22Rv1 (cell line): ENCODE data around the gene KLRC2.

Experiments used
- H3K27ac ChIP-seq: fragments of 450-650 bp; 2 replicates; pipeline ENCODE4 v1.5.1; 2017
- CTCF ChIP-seq: fragments of 450-650 bp; IDR thresholded peaks from 2 replicates; pipeline ENCODE4 v1.5.1; 2017; ENCODE audit warnings: mild to moderate bottlenecking
- ZFX ChIP-seq: fragments of 450-650 bp; IDR thresholded peaks from 2 replicates; pipeline ENCODE4 v1.6.1; 2017; ENCODE audit warnings: antibody characterized with exemption, borderline replicate concordance

The KLRC2 gene

GRCh38 chr12:10386857-10387256, 49.0 kb downstream of the KLRC2 start:
- TF ChIP-seq ZFX (no peak), CTCF (no peak)
- no peak overlapping the region for H3K27ac ChIP-seq

- H3K27ac ChIP-seq = no peak overlapping the region
- no peak for TF ChIP-seq CTCF
- TF ChIP-seq ZFX = no peak
These were observed 50.6 kb downstream of the KLRC2 start for GRCh38 chr12:10385166-10385613.

GRCh38 chr12:10384191-10384590, 51.6 kb downstream of the KLRC2 start:
- H3K27ac ChIP-seq = no peak overlapping the region

GRCh38 chr12:10381928-10382628, 53.7 kb downstream of the KLRC2 start:
- TF ChIP-seq CTCF (no peak), ZFX (no peak)

More at GRCh38 chr12:10384191-10384590, 51.6 kb downstream of the KLRC2 start:
- TF ChIP-seq ZFX (no peak), CTCF (no peak)

More at GRCh38 chr12:10381928-10382628, 53.7 kb downstream of the KLRC2 start:
- H3K27ac ChIP-seq = no peak overlapping the region
